ENCODE results near the gene MYCBP. TPM values are rescaled to one million over a fixed set of nuclear protein-coding genes. Genes with fewer than 3 reads are reported as not detected.

MYCBP gene
- total and polyA plus RNA-seq, 2 experiments from 2014 or later = 14.7 to 33.9 TPM

- no peaks in the 10 kb centered on the region for H3K27me3 ChIP-seq
- H3K9me2 ChIP-seq (replicated peaks; ENCODE audit: insufficient read depth) = no peaks in the 10 kb centered on the region
- H4K20me1 ChIP-seq (ENCODE audit: insufficient read depth, poor library complexity, severe bottlenecking) = no peaks in the 10 kb centered on the region
- no peaks in the 10 kb centered on the region for H3K79me2 ChIP-seq
- no peak overlapping the region for H2AFZ ChIP-seq
- H3K4me3 ChIP-seq = no peak overlapping the region
- no peak for DNase-seq (ENCODE audit: low spot score)
- no peak overlapping the region for H3K27ac ChIP-seq
- no peaks in the 10 kb centered on the region for H3K4me1 ChIP-seq (ENCODE audit: insufficient read depth)
- TF ChIP-seq EZH2 (IDR thresholded peaks at IDR 0.05; ENCODE audit: borderline replicate concordance) (no peak), EZH2phosphoT487 (IDR thresholded peaks at IDR 0.05; ENCODE audit: low read depth, severe bottlenecking, unreplicated experiment) (no peak), CTCF (IDR thresholded peaks at IDR 0.05; ENCODE audit: poor library complexity) (no peak)
- no peaks in the 10 kb centered on the region for H3K9me3 ChIP-seq (ENCODE audit: low read depth)
- H3K4me2 ChIP-seq = no peak overlapping the region
- WGBS (ENCODE audit: low lambda C conversion rate, missing lambda C conversion rate) = 95% methylated on average over 2 of the region's 2 CpGs
- no peaks in the 10 kb centered on the region for H3K36me3 ChIP-seq (replicated peaks; ENCODE audit: insufficient read depth, low read depth)
These were observed 23.0 kb upstream of the MYCBP start for GRCh38 chr1:38896169-38896568.

- 86% methylated on average over 1 of the region's 1 CpG for WGBS (ENCODE audit: low lambda C conversion rate, missing lambda C conversion rate)
- no peaks in the 10 kb centered on the region for H3K4me1 ChIP-seq (ENCODE audit: insufficient read depth)
- DNase-seq (ENCODE audit: low spot score) = no peak
- no peak overlapping the region for H3K4me3 ChIP-seq
- H3K79me2 ChIP-seq = no peaks in the 10 kb centered on the region
- no peaks in the 10 kb centered on the region for H4K20me1 ChIP-seq (ENCODE audit: insufficient read depth, poor library complexity, severe bottlenecking)
- H3K9me2 ChIP-seq (replicated peaks; ENCODE audit: insufficient read depth) = no peaks in the 10 kb centered on the region
- H3K9me3 ChIP-seq (ENCODE audit: low read depth) = no peaks in the 10 kb centered on the region
- TF ChIP-seq CTCF (IDR thresholded peaks at IDR 0.05; ENCODE audit: poor library complexity) (no peak), EZH2phosphoT487 (IDR thresholded peaks at IDR 0.05; ENCODE audit: low read depth, severe bottlenecking, unreplicated experiment) (no peak), EZH2 (IDR thresholded peaks at IDR 0.05; ENCODE audit: borderline replicate concordance) (no peak)
- no peak overlapping the region for H3K27ac ChIP-seq
- H3K27me3 ChIP-seq = no peaks in the 10 kb centered on the region
- no peak overlapping the region for H2AFZ ChIP-seq
- no peak overlapping the region for H3K4me2 ChIP-seq
- H3K36me3 ChIP-seq (replicated peaks; ENCODE audit: insufficient read depth, low read depth) = no peaks in the 10 kb centered on the region
These were observed 19.8 kb upstream of the MYCBP start for GRCh38 chr1:38892976-38893375.

- no peaks in the 10 kb centered on the region for H4K20me1 ChIP-seq (ENCODE audit: insufficient read depth, poor library complexity, severe bottlenecking)
- H2AFZ ChIP-seq = no peak overlapping the region
- TF ChIP-seq EZH2 (IDR thresholded peaks at IDR 0.05; ENCODE audit: borderline replicate concordance) (no peak), EZH2phosphoT487 (IDR thresholded peaks at IDR 0.05; ENCODE audit: low read depth, severe bottlenecking, unreplicated experiment) (no peak), CTCF (IDR thresholded peaks at IDR 0.05; ENCODE audit: poor library complexity) (peak; percentile 6)
- WGBS (ENCODE audit: low lambda C conversion rate, missing lambda C conversion rate) = 64% methylated on average over 1 of the region's 1 CpG
- H3K36me3 ChIP-seq (replicated peaks; ENCODE audit: insufficient read depth, low read depth) = no peaks in the 10 kb centered on the region
- no peak for DNase-seq (ENCODE audit: low spot score)
- no peak overlapping the region for H3K4me3 ChIP-seq
- no peaks in the 10 kb centered on the region for H3K9me2 ChIP-seq (replicated peaks; ENCODE audit: insufficient read depth)
- no peaks in the 10 kb centered on the region for H3K79me2 ChIP-seq
- no peaks in the 10 kb centered on the region for H3K9me3 ChIP-seq (ENCODE audit: low read depth)
- H3K4me1 ChIP-seq (ENCODE audit: insufficient read depth) = no peaks in the 10 kb centered on the region
- H3K27me3 ChIP-seq = no peaks in the 10 kb centered on the region
- no peak overlapping the region for H3K27ac ChIP-seq
- no peak overlapping the region for H3K4me2 ChIP-seq
These were observed 18.6 kb upstream of the MYCBP start for GRCh38 chr1:38891753-38892152.

GRCh38 chr1:38889589-38889988, 16.4 kb upstream of the MYCBP start:
- Histone ChIP-seq H3K4me2 (no peak overlapping the region), H3K9me3 (ENCODE audit: low read depth) (no peaks in the 10 kb centered on the region), H3K79me2 (no peaks in the 10 kb centered on the region), H4K20me1 (ENCODE audit: insufficient read depth, poor library complexity, severe bottlenecking) (no peaks in the 10 kb centered on the region), H3K4me1 (ENCODE audit: insufficient read depth) (no peaks in the 10 kb centered on the region), H3K4me3 (no peak overlapping the region), H3K36me3 (replicated peaks; ENCODE audit: insufficient read depth, low read depth) (no peaks in the 10 kb centered on the region), H3K27me3 (no peaks in the 10 kb centered on the region), H2AFZ (no peak overlapping the region), H3K27ac (no peak overlapping the region), H3K9me2 (replicated peaks; ENCODE audit: insufficient read depth) (no peaks in the 10 kb centered on the region)
- DNase-seq (ENCODE audit: low spot score) = no peak
- TF ChIP-seq EZH2 (IDR thresholded peaks at IDR 0.05; ENCODE audit: borderline replicate concordance) (no peak), CTCF (IDR thresholded peaks at IDR 0.05; ENCODE audit: poor library complexity) (no peak), EZH2phosphoT487 (IDR thresholded peaks at IDR 0.05; ENCODE audit: low read depth, severe bottlenecking, unreplicated experiment) (no peak)
- WGBS (ENCODE audit: low lambda C conversion rate, missing lambda C conversion rate) = 83% methylated on average over 5 of the region's 5 CpGs

All from hepatocyte (in vitro differentiated cells).